Stimulated activated CD4-positive, alpha-beta T cell treated with anti-CD3 and anti-CD28 coated beads, Interleukin-12 subunit alpha, Interleukin-12 subunit beta, amount 100 ng/mL, for 48 hours (primary cell): ENCODE results near the gene RFLNA.

ENCODE experiments used
- DNase-seq, 3 donors: peaks; one replicate each; pipeline ENCODE4 v3.0.0-alpha.2; 2020; ENCODE audit warnings: low read depth in 2 of 3, low spot score in 1 of 3

Gene RFLNA

GRCh38 chr12:124294780-124295341 lies at the start of gene RFLNA:
RFLNA (plus strand) TSS chr12:124295093; CDS start chr12:124295430, 337 bp downstream.
- DNase-seq = no peak

- no peak for DNase-seq
Measured at GRCh38 chr12:124247331-124247730, 47.6 kb upstream of the RFLNA start.

- no peak for DNase-seq
Measured at GRCh38 chr12:124248941-124249825, 45.7 kb upstream of the RFLNA start.

GRCh38 chr12:124251186-124251585 lies 43.7 kb upstream of the RFLNA start:
- DNase-seq = no peak

- no peak for DNase-seq
Measured at GRCh38 chr12:124252964-124253363, 41.9 kb upstream of the RFLNA start.

GRCh38 chr12:124254126-124254525 lies 40.8 kb upstream of the RFLNA start:
- DNase-seq = no peak

- no peak for DNase-seq
Measured at GRCh38 chr12:124259154-124260066, 35.5 kb upstream of the RFLNA start.

GRCh38 chr12:124261885-124262284 lies 33.0 kb upstream of the RFLNA start:
- no peak for DNase-seq

- no peak for DNase-seq
Measured at GRCh38 chr12:124264089-124264795, 30.7 kb upstream of the RFLNA start.

GRCh38 chr12:124264879-124265278 lies 30.0 kb upstream of the RFLNA start:
- DNase-seq = no peak

- no peak for DNase-seq
Measured at GRCh38 chr12:124267205-124267778, 27.6 kb upstream of the RFLNA start.

- DNase-seq = no peak
Measured at GRCh38 chr12:124270671-124271070, 24.2 kb upstream of the RFLNA start.

GRCh38 chr12:124273630-124274029 lies 21.3 kb upstream of the RFLNA start:
- DNase-seq = peak in 2 of 3 donors; percentile 2 to 5

GRCh38 chr12:124276337-124276736 lies 18.6 kb upstream of the RFLNA start:
- DNase-seq = no peak

- no peak for DNase-seq
Measured at GRCh38 chr12:124277394-124278241, 17.3 kb upstream of the RFLNA start.

- DNase-seq = no peak
Measured at GRCh38 chr12:124278389-124279101, 16.3 kb upstream of the RFLNA start.

GRCh38 chr12:124279315-124279714 lies 15.6 kb upstream of the RFLNA start:
- DNase-seq = no peak

- no peak for DNase-seq
Measured at GRCh38 chr12:124279846-124280360, 15.0 kb upstream of the RFLNA start.

GRCh38 chr12:124281309-124281708 lies 13.6 kb upstream of the RFLNA start:
- no peak for DNase-seq
